H1 (cell line): Measurements from ENCODE around the gene APOL1.

Source experiments
- CEBPB ChIP-seq: IDR thresholded peaks from 2 replicates; pipeline ENCODE4 v1.6.1; 2012; ENCODE audit warnings: low read depth, low read length
- CHD2 ChIP-seq: IDR thresholded peaks from 2 replicates; pipeline ENCODE4 v1.6.1; 2012; ENCODE audit warnings: low read length, improper control_type of control experiment
- HDAC6 ChIP-seq: IDR thresholded peaks from one replicate; pipeline ENCODE4 v1.7.1; 2012; ENCODE audit warnings: low read depth, mild to moderate bottlenecking, inconsistent platforms, low read length, moderate library complexity
- POLR2A ChIP-seq, 2 experiments: IDR thresholded peaks; 1 replicate in 1 of 2; 2 replicates in 1 of 2; pipeline ENCODE4 v1.6.1; 2011; ENCODE audit warnings: low read depth in 2 of 2, low read length in 2 of 2, mild to moderate bottlenecking in 2 of 2; ENCODE audit errors: control extremely low read depth in 1 of 2
- SIX5 ChIP-seq: IDR thresholded peaks from 2 replicates; pipeline ENCODE4 v1.6.1; 2011; ENCODE audit warnings: mild to moderate bottlenecking, low read depth, low read length
- TF ChIP-seq, protein P1 (sequence below), 3 experiments: IDR thresholded peaks; 1 replicate in 2 of 3; 2 replicates in 1 of 3; pipeline versions ENCODE4 v1.5.1 to v1.6.1; 2011; ENCODE audit warnings: low read length in 3 of 3, mild to moderate bottlenecking in 3 of 3, inconsistent platforms in 2 of 3, low read depth in 1 of 3, moderate library complexity in 1 of 3; ENCODE audit not compliant: insufficient read depth in 1 of 3; ENCODE audit errors: control extremely low read depth in 1 of 3

DNA sequence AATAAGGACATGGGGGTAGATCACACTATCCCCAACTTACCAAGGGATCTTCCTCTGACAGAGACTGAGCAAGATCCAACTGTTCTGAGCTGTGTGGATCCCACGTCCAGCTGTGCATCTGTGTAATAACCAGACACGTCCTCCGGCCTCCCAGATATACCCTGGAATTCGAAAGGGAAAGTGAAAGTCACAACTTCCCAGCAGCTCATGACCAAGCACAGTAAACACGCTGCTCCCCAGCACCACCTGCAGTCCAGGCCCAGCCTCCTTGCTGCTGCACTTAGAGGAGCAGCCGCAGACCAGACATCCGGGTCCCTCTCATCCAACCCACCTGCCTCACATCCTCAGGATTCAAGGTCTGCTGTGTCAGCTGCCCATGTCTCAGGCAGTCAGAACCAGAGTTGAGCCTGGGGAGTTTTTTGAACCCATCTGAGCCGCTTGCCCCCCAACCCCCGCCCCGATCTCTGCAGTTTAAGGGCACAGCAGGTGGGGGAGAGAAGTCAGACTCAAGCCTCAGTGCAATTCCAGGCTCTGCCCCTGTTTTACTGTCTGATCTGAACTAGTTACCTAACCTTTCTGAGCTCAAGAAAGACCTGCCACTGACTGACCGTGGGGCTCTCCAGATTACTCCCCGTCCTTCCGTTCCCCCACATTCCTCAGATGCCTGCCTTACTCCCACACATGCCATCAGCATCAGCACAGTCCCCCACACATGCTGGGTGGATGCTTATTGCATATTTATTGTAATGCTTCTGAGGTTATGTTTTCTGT is 13.3 kb upstream of the APOL1 start, which contains the start of gene APOL2:
- TF ChIP-seq POLR2A (IDR thresholded peaks at IDR 0.05; ENCODE audit: control extremely low read depth in 1 of 2, low read depth in 2 of 2, low read length in 2 of 2) = peak; percentile 34 to 61; a peak in 2 of 3 replicates
- no peak for TF ChIP-seq CEBPB
- TF ChIP-seq, protein P1, sequence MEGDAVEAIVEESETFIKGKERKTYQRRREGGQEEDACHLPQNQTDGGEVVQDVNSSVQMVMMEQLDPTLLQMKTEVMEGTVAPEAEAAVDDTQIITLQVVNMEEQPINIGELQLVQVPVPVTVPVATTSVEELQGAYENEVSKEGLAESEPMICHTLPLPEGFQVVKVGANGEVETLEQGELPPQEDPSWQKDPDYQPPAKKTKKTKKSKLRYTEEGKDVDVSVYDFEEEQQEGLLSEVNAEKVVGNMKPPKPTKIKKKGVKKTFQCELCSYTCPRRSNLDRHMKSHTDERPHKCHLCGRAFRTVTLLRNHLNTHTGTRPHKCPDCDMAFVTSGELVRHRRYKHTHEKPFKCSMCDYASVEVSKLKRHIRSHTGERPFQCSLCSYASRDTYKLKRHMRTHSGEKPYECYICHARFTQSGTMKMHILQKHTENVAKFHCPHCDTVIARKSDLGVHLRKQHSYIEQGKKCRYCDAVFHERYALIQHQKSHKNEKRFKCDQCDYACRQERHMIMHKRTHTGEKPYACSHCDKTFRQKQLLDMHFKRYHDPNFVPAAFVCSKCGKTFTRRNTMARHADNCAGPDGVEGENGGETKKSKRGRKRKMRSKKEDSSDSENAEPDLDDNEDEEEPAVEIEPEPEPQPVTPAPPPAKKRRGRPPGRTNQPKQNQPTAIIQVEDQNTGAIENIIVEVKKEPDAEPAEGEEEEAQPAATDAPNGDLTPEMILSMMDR (IDR thresholded peaks at IDR 0.05; ENCODE audit: control extremely low read depth in 1 of 3, insufficient read depth in 1 of 3, low read depth in 1 of 3, low read length in 3 of 3) = peak; percentile 65 to 86 (median 82)
- TF ChIP-seq CHD2 = no peak
- TF ChIP-seq HDAC6 = no peak
- TF ChIP-seq SIX5 = no peak
